Measurements from ENCODE around the gene ENTHD1. TPM values are rescaled to one million over a fixed set of nuclear protein-coding genes. Genes with fewer than 3 reads are reported as not detected.

The ENTHD1 gene
- polyA plus RNA-seq, 1 donor from 2014 or later, result not detected

DNA sequence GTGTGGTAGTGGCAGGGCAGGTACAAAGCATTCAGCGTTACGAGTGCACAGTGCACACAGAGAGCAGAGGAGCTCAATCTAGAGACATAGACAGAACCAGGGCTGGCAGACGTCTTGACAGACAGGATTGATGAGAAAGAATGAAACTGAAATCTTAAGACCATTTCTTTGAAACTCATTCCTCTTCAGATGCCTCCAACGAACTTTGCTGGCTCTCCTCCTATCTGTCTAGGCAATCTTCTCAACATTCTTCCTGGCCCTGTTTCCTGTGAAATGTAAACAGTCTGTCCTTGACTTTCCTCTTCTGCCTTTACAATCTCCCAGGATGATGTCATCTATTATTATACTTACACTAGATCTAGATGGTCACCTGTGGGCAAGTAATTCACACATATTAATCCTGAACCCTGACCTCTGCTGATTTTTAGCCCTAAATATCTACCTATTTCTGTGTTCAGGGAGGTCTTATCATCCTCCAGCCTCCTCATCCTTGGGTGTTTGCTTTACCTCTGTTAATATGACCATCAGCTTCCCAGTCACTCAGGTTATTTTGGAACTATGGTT is 119.5 kb downstream of the ENTHD1 start:
- Histone ChIP-seq H3K4me3 (ENCODE audit: low read length) (no peak overlapping the region), H3K27me3 (ENCODE audit: insufficient read depth, low read depth, low read length) (no peaks in the 10 kb centered on the region), H3K79me2 (replicated peaks; ENCODE audit: insufficient read depth, low read length) (no peaks in the 10 kb centered on the region)

DNA sequence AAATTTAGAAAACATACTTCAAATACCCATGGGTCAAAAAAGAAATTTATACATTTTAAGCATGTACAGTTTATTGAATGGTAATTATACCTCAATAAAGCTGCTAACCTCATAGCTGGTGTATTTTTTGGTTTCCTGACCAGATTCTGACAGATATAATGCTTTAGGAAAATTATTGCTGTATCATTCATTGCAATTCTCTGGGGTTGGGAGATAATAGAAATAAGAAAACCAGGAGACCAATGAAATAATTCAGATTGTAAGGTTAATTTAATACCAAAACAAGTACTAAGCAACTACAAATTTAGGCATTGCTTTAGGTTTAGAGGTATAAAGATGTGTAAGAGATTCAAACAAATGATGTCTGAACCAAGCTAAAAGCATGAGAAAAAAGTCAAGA is 120.1 kb downstream of the ENTHD1 start:
- Histone ChIP-seq H3K36me3 (ENCODE audit: insufficient read depth, low read length) (no peaks in the 10 kb centered on the region), H3K27ac (ENCODE audit: low read length) (no peak overlapping the region), H3K9me2 (ENCODE audit: insufficient read depth, low read length) (no peaks in the 10 kb centered on the region), H3K9ac (ENCODE audit: low read length) (no peak overlapping the region), H3K9me3 (ENCODE audit: low read length) (no peaks in the 10 kb centered on the region), H3K27me3 (ENCODE audit: insufficient read depth, low read depth, low read length) (no peaks in the 10 kb centered on the region), H3K4me2 (ENCODE audit: low read length) (no peak overlapping the region), H3K4me3 (ENCODE audit: low read length) (no peak overlapping the region), H2AFZ (ENCODE audit: low read depth, low read length) (no peak overlapping the region), H3F3A (ENCODE audit: insufficient read depth, low read length, poor library complexity, severe bottlenecking) (no peaks in the 10 kb centered on the region), H3K79me2 (replicated peaks; ENCODE audit: insufficient read depth, low read length) (no peaks in the 10 kb centered on the region), H4K20me1 (ENCODE audit: insufficient read depth) (no peaks in the 10 kb centered on the region)
- TF ChIP-seq, protein P1, sequence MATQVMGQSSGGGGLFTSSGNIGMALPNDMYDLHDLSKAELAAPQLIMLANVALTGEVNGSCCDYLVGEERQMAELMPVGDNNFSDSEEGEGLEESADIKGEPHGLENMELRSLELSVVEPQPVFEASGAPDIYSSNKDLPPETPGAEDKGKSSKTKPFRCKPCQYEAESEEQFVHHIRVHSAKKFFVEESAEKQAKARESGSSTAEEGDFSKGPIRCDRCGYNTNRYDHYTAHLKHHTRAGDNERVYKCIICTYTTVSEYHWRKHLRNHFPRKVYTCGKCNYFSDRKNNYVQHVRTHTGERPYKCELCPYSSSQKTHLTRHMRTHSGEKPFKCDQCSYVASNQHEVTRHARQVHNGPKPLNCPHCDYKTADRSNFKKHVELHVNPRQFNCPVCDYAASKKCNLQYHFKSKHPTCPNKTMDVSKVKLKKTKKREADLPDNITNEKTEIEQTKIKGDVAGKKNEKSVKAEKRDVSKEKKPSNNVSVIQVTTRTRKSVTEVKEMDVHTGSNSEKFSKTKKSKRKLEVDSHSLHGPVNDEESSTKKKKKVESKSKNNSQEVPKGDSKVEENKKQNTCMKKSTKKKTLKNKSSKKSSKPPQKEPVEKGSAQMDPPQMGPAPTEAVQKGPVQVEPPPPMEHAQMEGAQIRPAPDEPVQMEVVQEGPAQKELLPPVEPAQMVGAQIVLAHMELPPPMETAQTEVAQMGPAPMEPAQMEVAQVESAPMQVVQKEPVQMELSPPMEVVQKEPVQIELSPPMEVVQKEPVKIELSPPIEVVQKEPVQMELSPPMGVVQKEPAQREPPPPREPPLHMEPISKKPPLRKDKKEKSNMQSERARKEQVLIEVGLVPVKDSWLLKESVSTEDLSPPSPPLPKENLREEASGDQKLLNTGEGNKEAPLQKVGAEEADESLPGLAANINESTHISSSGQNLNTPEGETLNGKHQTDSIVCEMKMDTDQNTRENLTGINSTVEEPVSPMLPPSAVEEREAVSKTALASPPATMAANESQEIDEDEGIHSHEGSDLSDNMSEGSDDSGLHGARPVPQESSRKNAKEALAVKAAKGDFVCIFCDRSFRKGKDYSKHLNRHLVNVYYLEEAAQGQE (IDR thresholded peaks at IDR 0.05; ENCODE audit: borderline replicate concordance), result no peak
- TF ChIP-seq RAD21 (conservative IDR thresholded peaks at IDR 0.05) (no peak), SMC3 (conservative IDR thresholded peaks at IDR 0.05; ENCODE audit: poor library complexity) (no peak), EP300 (conservative IDR thresholded peaks at IDR 0.05; ENCODE audit: poor library complexity, severe bottlenecking) (no peak), EZH2 (IDR thresholded peaks at IDR 0.05; ENCODE audit: borderline replicate concordance, insufficient read depth, low read length, poor library complexity, severe bottlenecking) (no peak), MXI1 (conservative IDR thresholded peaks at IDR 0.05; ENCODE audit: poor library complexity, severe bottlenecking) (no peak), POLR2AphosphoS5 (IDR thresholded peaks at IDR 0.05) (no peak), TAF1 (IDR thresholded peaks at IDR 0.05; ENCODE audit: low read depth) (no peak)
- TF ChIP-seq, protein P2, sequence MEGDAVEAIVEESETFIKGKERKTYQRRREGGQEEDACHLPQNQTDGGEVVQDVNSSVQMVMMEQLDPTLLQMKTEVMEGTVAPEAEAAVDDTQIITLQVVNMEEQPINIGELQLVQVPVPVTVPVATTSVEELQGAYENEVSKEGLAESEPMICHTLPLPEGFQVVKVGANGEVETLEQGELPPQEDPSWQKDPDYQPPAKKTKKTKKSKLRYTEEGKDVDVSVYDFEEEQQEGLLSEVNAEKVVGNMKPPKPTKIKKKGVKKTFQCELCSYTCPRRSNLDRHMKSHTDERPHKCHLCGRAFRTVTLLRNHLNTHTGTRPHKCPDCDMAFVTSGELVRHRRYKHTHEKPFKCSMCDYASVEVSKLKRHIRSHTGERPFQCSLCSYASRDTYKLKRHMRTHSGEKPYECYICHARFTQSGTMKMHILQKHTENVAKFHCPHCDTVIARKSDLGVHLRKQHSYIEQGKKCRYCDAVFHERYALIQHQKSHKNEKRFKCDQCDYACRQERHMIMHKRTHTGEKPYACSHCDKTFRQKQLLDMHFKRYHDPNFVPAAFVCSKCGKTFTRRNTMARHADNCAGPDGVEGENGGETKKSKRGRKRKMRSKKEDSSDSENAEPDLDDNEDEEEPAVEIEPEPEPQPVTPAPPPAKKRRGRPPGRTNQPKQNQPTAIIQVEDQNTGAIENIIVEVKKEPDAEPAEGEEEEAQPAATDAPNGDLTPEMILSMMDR (IDR thresholded peaks at IDR 0.05; ENCODE audit: poor library complexity, severe bottlenecking), result no peak

More for the DNA sequence above, 119.5 kb downstream of the ENTHD1 start:
- Histone ChIP-seq H2AFZ (ENCODE audit: low read depth, low read length) (no peak overlapping the region), H3K9me3 (ENCODE audit: low read length) (no peaks in the 10 kb centered on the region), H3K9me2 (ENCODE audit: insufficient read depth, low read length) (no peaks in the 10 kb centered on the region), H4K20me1 (ENCODE audit: insufficient read depth) (no peaks in the 10 kb centered on the region), H3K36me3 (ENCODE audit: insufficient read depth, low read length) (no peaks in the 10 kb centered on the region), H3K4me2 (ENCODE audit: low read length) (no peak overlapping the region), H3K27ac (ENCODE audit: low read length) (no peak overlapping the region), H3F3A (ENCODE audit: insufficient read depth, low read length, poor library complexity, severe bottlenecking) (no peaks in the 10 kb centered on the region), H3K9ac (ENCODE audit: low read length) (no peak overlapping the region)
- TF ChIP-seq POLR2AphosphoS5 (IDR thresholded peaks at IDR 0.05) (no peak), EZH2 (IDR thresholded peaks at IDR 0.05; ENCODE audit: borderline replicate concordance, insufficient read depth, low read length, poor library complexity, severe bottlenecking) (no peak), SMC3 (conservative IDR thresholded peaks at IDR 0.05; ENCODE audit: poor library complexity) (no peak), EP300 (conservative IDR thresholded peaks at IDR 0.05; ENCODE audit: poor library complexity, severe bottlenecking) (no peak), TAF1 (IDR thresholded peaks at IDR 0.05; ENCODE audit: low read depth) (no peak)
- TF ChIP-seq, protein P2 (IDR thresholded peaks at IDR 0.05; ENCODE audit: poor library complexity, severe bottlenecking), result no peak
- TF ChIP-seq, protein P1 (IDR thresholded peaks at IDR 0.05; ENCODE audit: borderline replicate concordance), result no peak
